Lower leg skin (tissue), 4 donors: Measurements from ENCODE around the gene TESPA1. TPM values are rescaled to one million over a fixed set of nuclear protein-coding genes. Genes with fewer than 3 reads are reported as not detected.

Experiments used
- DNase-seq, 2 donors: peaks; one replicate each; pipeline ENCODE4 v3.0.0-alpha.2; 2019; ENCODE audit warnings: low spot score in 2 of 2
- H3K4me3 ChIP-seq: fragments of 200-600 bp; sonication (generic); 2 replicates; pipeline ENCODE4 v1.5.1; 2017; ENCODE audit warnings: mild to moderate bottlenecking, low read depth; ENCODE audit not compliant: poor library complexity, severe bottlenecking
- POLR2A ChIP-seq, 2 donors: fragments of 450-650 bp; IDR thresholded peaks; one replicate each; pipeline ENCODE4 v1.6.1; 2016 to 2017; ENCODE audit warnings: antibody characterized with exemption in 2 of 2, mild to moderate bottlenecking in 1 of 2, moderate library complexity in 1 of 2
- WGBS, 2 donors: methylation state at CpG; one replicate each; pipeline ENCODE4 v1.1.5; 2018; 5-methylcytosine and 5-hydroxymethylcytosine counted together
- intact Hi-C: fragments of 100-400 bp; cut with DNase I; formaldehyde crosslinking; loops from one replicate; pipeline ENCODE4 v1.15.0; 2023; ENCODE audit warnings: low total_unique reads
- total RNA-seq, 4 donors: library from RNA; depleted of rRNA; stranded (reverse); fragments of >200 nt; gene quantifications; one replicate each; pipeline ENCODE4 v1.1.0, GENCODE V29; 2016
- TF ChIP-seq, protein P1 (sequence below), 3 donors: fragments of 450-650 bp; IDR thresholded peaks; one replicate each; pipeline ENCODE4 v1.5.1; 2016; ENCODE audit warnings: antibody characterized with exemption in 3 of 3, mild to moderate bottlenecking in 3 of 3, moderate library complexity in 2 of 3

TESPA1 gene
- total RNA-seq, 4 donors from 2014 or later, result 0.68 TPM; not detected in 3

DNA sequence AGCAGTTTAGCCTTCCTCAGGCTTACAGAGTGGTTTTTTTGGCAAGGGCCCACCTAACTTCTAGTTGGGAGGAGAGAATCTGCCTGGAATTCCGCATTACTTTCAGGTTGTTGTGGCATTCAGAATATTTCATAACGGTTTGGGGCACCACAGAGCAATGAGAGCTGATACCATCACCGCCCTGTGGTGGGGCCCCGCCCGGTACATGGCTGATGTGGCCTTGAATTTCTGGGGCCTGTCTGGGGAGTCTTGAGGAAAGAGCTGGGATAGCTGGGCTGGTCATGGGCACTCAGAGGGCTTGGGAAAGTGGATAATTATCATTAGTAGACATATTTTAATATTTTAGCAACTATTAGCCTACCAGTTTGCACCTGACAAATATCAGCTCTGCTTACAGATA lies 4.2 kb downstream of the TESPA1 start:
- TF ChIP-seq POLR2A (IDR thresholded peaks at IDR 0.05), result no peak
- TF ChIP-seq, protein P1, sequence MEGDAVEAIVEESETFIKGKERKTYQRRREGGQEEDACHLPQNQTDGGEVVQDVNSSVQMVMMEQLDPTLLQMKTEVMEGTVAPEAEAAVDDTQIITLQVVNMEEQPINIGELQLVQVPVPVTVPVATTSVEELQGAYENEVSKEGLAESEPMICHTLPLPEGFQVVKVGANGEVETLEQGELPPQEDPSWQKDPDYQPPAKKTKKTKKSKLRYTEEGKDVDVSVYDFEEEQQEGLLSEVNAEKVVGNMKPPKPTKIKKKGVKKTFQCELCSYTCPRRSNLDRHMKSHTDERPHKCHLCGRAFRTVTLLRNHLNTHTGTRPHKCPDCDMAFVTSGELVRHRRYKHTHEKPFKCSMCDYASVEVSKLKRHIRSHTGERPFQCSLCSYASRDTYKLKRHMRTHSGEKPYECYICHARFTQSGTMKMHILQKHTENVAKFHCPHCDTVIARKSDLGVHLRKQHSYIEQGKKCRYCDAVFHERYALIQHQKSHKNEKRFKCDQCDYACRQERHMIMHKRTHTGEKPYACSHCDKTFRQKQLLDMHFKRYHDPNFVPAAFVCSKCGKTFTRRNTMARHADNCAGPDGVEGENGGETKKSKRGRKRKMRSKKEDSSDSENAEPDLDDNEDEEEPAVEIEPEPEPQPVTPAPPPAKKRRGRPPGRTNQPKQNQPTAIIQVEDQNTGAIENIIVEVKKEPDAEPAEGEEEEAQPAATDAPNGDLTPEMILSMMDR (IDR thresholded peaks at IDR 0.05), result no peak
- DNase-seq, result no peak
- no peak overlapping the region for H3K4me3 ChIP-seq
- intact Hi-C loops, result no loop called here
- 65 to 68% methylated on average over 5 of the region's 5 CpGs for WGBS, 2 donors

DNA sequence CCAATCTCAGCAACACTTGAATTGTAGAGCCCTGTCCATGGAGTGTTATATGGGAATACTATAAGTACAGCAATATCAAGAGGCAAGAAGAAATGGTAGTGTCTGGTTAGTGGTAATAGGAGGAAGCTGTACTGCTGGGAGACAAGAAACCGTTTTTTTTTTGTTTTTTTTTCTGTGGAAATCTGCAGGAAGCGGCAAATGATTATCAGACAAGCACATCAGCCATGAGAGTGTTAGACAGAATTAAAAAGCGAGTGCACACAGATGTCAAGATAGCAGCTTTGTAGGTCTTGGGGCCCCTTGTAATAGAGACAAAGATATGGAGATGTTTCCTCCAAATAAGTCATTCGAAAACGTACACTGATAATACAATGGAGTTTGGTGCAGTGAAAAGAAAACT lies 6.7 kb downstream of the TESPA1 start:
- intact Hi-C loops, result no loop called here
- H3K4me3 ChIP-seq, result no peak overlapping the region
- no peak for DNase-seq
- no peak for TF ChIP-seq POLR2A (IDR thresholded peaks at IDR 0.05)
- TF ChIP-seq, protein P1 (IDR thresholded peaks at IDR 0.05), result no peak
- 63 to 64% methylated on average over 5 of the region's 5 CpGs for WGBS, 2 donors

DNA sequence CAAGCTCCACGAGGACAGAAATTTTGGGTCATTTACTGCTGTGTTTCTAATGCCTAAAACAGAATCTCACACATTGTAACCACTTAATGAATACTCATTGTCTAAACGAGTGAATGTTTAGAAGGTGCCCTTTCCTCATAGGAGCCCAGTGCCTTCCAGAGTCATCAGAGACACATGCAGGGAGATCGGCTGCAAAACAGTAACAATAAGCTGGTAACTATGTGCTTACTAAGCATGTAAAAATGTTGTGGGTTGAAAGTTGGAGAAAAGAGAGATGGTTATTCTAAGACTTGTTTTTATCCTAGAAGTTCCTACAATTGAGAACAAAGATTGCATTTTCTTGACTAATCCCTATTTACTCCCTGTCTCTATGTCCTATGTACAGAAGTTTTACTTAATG lies 7.4 kb downstream of the TESPA1 start:
- 41 to 51% methylated on average over 3 of the region's 3 CpGs for WGBS, 2 donors
- no peak for DNase-seq
- no peak for TF ChIP-seq POLR2A (IDR thresholded peaks at IDR 0.05)
- TF ChIP-seq, protein P1 (IDR thresholded peaks at IDR 0.05), result no peak
- H3K4me3 ChIP-seq, result no peak overlapping the region
- intact Hi-C loops, result no loop called here

DNA sequence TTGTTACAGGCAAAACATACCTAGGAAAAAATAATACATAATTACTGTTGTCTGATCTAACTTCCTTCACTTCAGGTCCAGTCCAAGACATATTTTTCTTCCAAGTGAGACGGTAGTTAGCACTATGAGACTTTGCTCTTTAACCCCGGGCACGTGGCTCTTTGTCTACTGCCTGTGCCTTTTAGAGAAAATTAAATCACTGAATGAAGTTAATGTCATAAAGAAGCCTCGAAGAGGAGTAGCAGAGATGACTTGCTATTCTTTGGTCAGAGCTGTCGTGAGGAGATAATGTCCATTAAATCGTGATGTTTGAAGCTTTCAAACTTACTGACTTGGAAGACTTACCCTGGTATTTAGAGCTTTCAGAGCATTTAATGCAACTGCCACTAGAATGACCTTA lies 8.7 kb downstream of the TESPA1 start:
- TF ChIP-seq, protein P1 (IDR thresholded peaks at IDR 0.05), result no peak
- TF ChIP-seq POLR2A (IDR thresholded peaks at IDR 0.05), result no peak
- H3K4me3 ChIP-seq, result no peak overlapping the region
- WGBS, 2 donors, result 57 to 63% methylated on average over 6 of the region's 6 CpGs
- DNase-seq, result no peak
- intact Hi-C loops, result no loop called here

DNA sequence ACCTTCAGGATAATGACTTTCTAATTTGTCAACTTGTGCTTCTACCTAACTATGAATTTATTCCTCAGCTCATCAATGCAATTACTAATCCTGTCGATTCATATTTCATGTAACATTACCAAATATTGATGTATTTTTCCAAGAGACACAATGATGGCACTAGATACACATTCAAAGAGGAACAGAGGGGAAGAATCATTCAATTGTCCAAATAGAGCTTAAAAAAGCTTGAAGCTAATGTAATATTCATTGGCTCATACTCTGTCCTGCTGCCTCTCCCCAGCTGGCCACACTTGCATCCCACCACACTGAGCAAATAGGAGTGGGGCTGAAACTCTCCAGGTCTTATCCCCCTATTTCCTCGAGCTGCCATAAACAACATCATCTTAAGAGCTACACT lies 9.3 kb downstream of the TESPA1 start:
- no peak overlapping the region for H3K4me3 ChIP-seq
- WGBS, 2 donors, result 79 to 86% methylated on average over 2 of the region's 2 CpGs
- DNase-seq, result no peak
- no peak for TF ChIP-seq POLR2A (IDR thresholded peaks at IDR 0.05)
- TF ChIP-seq, protein P1 (IDR thresholded peaks at IDR 0.05), result no peak
- intact Hi-C loops, result no loop called here

DNA sequence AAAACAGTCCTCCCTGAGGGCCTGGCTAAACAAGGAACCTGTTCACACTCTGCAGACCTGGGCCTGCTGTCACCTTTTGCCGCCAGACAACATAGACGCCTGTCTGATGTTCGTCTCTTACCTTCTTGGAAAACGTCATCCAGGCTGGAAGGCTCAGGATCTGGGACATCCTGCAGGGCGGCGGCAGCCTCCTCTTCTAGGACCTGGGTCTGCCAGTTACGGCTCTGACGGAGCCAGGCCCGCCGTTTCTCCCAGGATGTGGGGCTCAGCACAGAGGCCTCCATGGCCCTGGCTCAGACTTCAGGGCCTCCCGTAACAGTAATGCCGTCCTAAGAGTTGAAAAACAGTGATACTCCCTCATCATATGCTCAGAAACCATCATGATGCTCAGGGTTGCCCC lies 10.3 kb downstream of the TESPA1 start:
- intact Hi-C loops, result no loop called here
- no peak overlapping the region for H3K4me3 ChIP-seq
- WGBS, 2 donors, result 76 to 92% methylated on average over 12 of the region's 12 CpGs
- no peak for DNase-seq
- TF ChIP-seq POLR2A (IDR thresholded peaks at IDR 0.05), result no peak
- TF ChIP-seq, protein P1 (IDR thresholded peaks at IDR 0.05), result no peak
